ENCODE data around the gene CRYGN.

Gene CRYGN

GRCh38 chr7:151472644-151473380 is 32.9 kb upstream of the CRYGN start:
- CTCF ChIA-PET: interaction anchor here (0.6 kb wide), 1 partner anchor 27 kb away, joined by 3 read pairs; no protein-coding TSS in a partner anchor
- POLR2A ChIA-PET: no interaction called here
- no peak for DNase-seq (ENCODE audit: extremely low spot score)

GRCh38 chr7:151470711-151471110 is 30.8 kb upstream of the CRYGN start:
- POLR2A ChIA-PET: no interaction called here
- CTCF ChIA-PET: no interaction called here
- DNase-seq (ENCODE audit: extremely low spot score): no peak
- TF ChIP-seq SP1 (IDR thresholded peaks at IDR 0.05) (no peak), ELF4 (IDR thresholded peaks at IDR 0.05) (no peak), FOXK2 (IDR thresholded peaks at IDR 0.05) (no peak)

More at GRCh38 chr7:151472644-151473380, 32.9 kb upstream of the CRYGN start:
- TF ChIP-seq ARNT (IDR thresholded peaks at IDR 0.05) (no peak), SUZ12 (IDR thresholded peaks at IDR 0.05) (no peak), NFRKB (IDR thresholded peaks at IDR 0.05) (no peak), FOXA1 (IDR thresholded peaks at IDR 0.05) (no peak), FOXK2 (IDR thresholded peaks at IDR 0.05) (no peak), SP1 (IDR thresholded peaks at IDR 0.05) (no peak), ZNF384 (IDR thresholded peaks at IDR 0.05) (no peak), LEF1 (IDR thresholded peaks at IDR 0.05; ENCODE audit: borderline replicate concordance) (no peak), HDGF (IDR thresholded peaks at IDR 0.05; ENCODE audit: borderline replicate concordance) (no peak), ELF4 (IDR thresholded peaks at IDR 0.05) (no peak), FOXM1 (IDR thresholded peaks at IDR 0.05; ENCODE audit: borderline replicate concordance) (no peak), BHLHE40 (IDR thresholded peaks at IDR 0.05; ENCODE audit: borderline replicate concordance) (no peak), L3MBTL2 (conservative IDR thresholded peaks at IDR 0.05) (no peak), TARDBP (IDR thresholded peaks at IDR 0.05) (no peak), CTBP1 (IDR thresholded peaks at IDR 0.05; ENCODE audit: borderline replicate concordance) (no peak)
- TF ChIP-seq, protein P1, sequence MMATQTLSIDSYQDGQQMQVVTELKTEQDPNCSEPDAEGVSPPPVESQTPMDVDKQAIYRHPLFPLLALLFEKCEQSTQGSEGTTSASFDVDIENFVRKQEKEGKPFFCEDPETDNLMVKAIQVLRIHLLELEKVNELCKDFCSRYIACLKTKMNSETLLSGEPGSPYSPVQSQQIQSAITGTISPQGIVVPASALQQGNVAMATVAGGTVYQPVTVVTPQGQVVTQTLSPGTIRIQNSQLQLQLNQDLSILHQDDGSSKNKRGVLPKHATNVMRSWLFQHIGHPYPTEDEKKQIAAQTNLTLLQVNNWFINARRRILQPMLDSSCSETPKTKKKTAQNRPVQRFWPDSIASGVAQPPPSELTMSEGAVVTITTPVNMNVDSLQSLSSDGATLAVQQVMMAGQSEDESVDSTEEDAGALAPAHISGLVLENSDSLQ (IDR thresholded peaks at IDR 0.05): no peak

- TF ChIP-seq ELF4 (IDR thresholded peaks at IDR 0.05) (no peak), FOXK2 (IDR thresholded peaks at IDR 0.05) (no peak), LEF1 (IDR thresholded peaks at IDR 0.05; ENCODE audit: borderline replicate concordance) (no peak), ARNT (IDR thresholded peaks at IDR 0.05) (no peak), FOXA1 (IDR thresholded peaks at IDR 0.05) (no peak), ZNF384 (IDR thresholded peaks at IDR 0.05) (no peak), CTBP1 (IDR thresholded peaks at IDR 0.05; ENCODE audit: borderline replicate concordance) (no peak)
- TF ChIP-seq, protein P1 (IDR thresholded peaks at IDR 0.05): no peak
- ChIA-PET CTCF (no interaction called here), POLR2A (no interaction called here)
- no peak for DNase-seq (ENCODE audit: extremely low spot score)
These were observed 29.3 kb upstream of the CRYGN start for GRCh38 chr7:151469281-151469680.

DNA sequence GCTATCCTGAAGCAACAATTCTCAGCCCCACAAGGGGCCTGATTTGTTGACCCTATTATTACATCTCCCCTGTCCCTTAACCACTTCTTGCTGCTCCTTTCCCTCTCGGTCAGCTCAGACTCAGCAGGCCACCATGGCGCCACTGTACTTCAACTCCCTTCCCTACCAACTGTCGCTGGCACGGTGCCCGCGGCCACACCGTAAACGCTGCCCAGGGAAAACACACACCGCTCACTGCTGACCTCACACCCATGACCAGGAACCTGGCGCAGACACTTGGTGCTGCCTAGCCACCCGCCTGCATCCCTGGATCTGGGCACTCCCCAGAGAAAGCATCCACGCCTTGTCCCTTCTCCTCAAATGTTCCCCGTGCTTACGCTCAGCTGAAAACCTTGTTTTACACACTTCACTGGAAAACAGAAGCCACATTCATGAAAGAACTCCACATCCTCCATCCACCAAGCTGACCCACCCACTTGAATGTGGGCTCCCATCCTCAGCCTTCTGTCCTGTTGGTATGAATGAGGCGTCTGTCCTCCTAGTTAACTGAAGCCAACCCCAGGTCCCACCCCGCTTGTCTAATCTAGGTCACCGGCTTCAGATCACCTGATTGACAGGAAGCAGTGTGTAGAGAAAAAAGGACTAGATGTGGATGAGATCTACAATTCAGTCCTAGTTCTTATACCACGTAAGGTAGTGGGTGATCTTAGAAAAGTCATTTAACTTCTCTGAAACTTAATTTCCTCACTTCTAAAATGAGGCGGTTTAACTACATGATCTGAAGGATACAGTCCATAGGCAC is 28.5 kb upstream of the CRYGN start:
- TF ChIP-seq LEF1 (IDR thresholded peaks at IDR 0.05; ENCODE audit: borderline replicate concordance) (no peak), ARNT (IDR thresholded peaks at IDR 0.05) (no peak), FOXM1 (IDR thresholded peaks at IDR 0.05; ENCODE audit: borderline replicate concordance) (no peak)
- ChIA-PET POLR2A (no interaction called here), CTCF (no interaction called here)
- no peak for DNase-seq (ENCODE audit: extremely low spot score)

DNA sequence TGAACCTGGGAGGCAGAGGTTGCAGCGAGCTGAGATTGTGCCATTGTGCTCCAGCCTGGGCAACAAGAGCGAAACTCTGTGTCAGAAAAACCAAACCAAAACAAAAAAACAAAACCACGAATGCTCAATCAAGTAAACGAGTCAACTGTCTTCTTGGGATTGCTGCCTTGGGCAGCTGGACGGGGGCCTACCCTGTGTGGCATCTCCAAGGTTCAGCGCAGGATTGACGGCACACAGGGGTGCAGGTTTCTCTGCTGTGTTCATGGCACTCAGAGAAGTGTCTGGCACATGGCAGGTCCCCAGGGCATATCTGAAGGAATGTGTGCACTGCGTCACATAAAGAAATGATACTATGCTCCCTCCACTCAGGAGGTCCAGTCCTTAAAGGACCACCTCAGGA is 25.2 kb upstream of the CRYGN start:
- ChIA-PET POLR2A (no interaction called here), CTCF (no interaction called here)
- DNase-seq (ENCODE audit: extremely low spot score): no peak
- TF ChIP-seq NFRKB (IDR thresholded peaks at IDR 0.05) (no peak), FOXK2 (IDR thresholded peaks at IDR 0.05) (no peak), ZNF384 (IDR thresholded peaks at IDR 0.05) (no peak), FOXM1 (IDR thresholded peaks at IDR 0.05; ENCODE audit: borderline replicate concordance) (no peak), BHLHE40 (IDR thresholded peaks at IDR 0.05; ENCODE audit: borderline replicate concordance) (no peak), FOXA1 (IDR thresholded peaks at IDR 0.05) (no peak), TARDBP (IDR thresholded peaks at IDR 0.05) (no peak), CTBP1 (IDR thresholded peaks at IDR 0.05; ENCODE audit: borderline replicate concordance) (no peak), SP1 (IDR thresholded peaks at IDR 0.05) (no peak)

- TF ChIP-seq FOXK2 (IDR thresholded peaks at IDR 0.05): no peak
- no peak for TF ChIP-seq FOXA1 (IDR thresholded peaks at IDR 0.05)
- TF ChIP-seq ELF4 (IDR thresholded peaks at IDR 0.05): no peak
- no peak for TF ChIP-seq ARNT (IDR thresholded peaks at IDR 0.05)
- TF ChIP-seq NFRKB (IDR thresholded peaks at IDR 0.05): no peak
- no peak for TF ChIP-seq SP1 (IDR thresholded peaks at IDR 0.05)
- TF ChIP-seq, protein P1 (IDR thresholded peaks at IDR 0.05): no peak
- TF ChIP-seq SUZ12 (IDR thresholded peaks at IDR 0.05): no peak
- no peak for TF ChIP-seq ZNF384 (IDR thresholded peaks at IDR 0.05)
- no peak for TF ChIP-seq TARDBP (IDR thresholded peaks at IDR 0.05)
- TF ChIP-seq CTBP1 (IDR thresholded peaks at IDR 0.05; ENCODE audit: borderline replicate concordance): no peak
- ChIA-PET POLR2A (no interaction called here), CTCF (no interaction called here)
- no peak for DNase-seq (ENCODE audit: extremely low spot score)
These were observed 22.4 kb upstream of the CRYGN start for GRCh38 chr7:151462306-151462779.

Measured in HEK293T (cell line).